NCI-H146 treated with DMSO at 0.1 percent for 48 hours (cell line): ENCODE data around the gene STARD10.
A peak's percentile ranks its signal among the peaks of the same experiment; 100 is the strongest.
"Not testable (repeated sequence)": the region's sequence is repeated elsewhere in the genome, so short reads cannot be mapped to it uniquely, and the experiment has no call there.

ENCODE experiments used
- DNase-seq: peaks from one replicate; lab custom pipeline; 2025; ENCODE audit not compliant: unreplicated experiment; lab: John Stamatoyannopoulos, UW

STARD10 gene

DNA sequence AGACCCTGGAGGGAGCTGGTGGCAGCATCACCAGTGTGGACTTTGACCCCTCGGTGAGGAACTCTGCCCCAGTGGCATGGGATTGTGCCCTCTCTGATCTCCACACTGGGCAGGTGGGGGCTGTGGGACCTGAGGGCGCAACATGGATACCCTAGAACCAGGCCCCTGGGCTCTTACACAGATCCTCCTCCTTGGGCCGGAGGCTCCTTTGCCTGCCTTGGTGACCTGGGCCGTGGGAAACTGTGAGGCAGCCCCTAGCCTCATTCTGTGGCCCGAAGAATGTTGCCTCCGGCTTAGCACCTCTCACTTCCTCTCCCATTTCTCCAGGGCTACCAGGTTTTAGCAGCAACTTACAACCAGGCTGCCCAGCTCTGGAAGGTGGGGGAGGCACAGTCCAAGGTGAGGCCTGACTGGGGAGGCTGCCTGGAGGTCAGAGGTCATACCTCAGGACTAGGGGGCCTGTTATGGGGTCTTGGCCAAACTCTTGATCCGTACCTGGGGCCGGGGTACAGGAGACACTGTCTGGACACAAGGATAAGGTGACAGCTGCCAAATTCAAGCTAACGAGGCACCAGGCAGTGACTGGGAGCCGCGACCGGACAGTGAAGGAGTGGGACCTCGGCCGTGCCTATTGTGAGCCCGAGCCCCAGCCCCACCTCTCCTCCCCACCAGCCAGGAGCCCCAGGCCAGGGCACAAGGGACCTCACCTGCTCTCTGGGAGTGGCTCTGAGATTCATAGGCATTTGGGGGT is 32.5 kb upstream of the STARD10 start:
- DNase-seq = no peak

DNA sequence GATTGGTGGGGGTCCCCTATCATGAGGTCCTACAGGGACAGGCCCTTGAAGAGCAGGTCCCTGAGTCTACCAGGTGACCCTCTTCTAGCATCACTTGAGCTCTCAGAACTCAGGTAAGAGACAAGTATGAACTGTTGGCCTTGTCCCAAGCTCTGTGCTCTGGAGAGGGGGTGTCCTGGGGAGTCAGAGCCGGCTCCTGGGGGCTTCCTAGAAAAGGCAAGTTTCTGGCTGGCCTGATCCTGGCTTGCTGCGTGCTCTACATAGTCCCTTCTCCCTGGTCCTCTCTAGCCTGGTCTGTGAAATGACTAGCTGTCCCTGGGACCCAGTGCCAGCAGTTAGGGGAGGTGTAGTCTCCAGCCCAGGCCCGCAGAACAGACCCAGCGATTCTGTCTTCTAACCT is 31.8 kb upstream of the STARD10 start:
- DNase-seq = no peak

DNA sequence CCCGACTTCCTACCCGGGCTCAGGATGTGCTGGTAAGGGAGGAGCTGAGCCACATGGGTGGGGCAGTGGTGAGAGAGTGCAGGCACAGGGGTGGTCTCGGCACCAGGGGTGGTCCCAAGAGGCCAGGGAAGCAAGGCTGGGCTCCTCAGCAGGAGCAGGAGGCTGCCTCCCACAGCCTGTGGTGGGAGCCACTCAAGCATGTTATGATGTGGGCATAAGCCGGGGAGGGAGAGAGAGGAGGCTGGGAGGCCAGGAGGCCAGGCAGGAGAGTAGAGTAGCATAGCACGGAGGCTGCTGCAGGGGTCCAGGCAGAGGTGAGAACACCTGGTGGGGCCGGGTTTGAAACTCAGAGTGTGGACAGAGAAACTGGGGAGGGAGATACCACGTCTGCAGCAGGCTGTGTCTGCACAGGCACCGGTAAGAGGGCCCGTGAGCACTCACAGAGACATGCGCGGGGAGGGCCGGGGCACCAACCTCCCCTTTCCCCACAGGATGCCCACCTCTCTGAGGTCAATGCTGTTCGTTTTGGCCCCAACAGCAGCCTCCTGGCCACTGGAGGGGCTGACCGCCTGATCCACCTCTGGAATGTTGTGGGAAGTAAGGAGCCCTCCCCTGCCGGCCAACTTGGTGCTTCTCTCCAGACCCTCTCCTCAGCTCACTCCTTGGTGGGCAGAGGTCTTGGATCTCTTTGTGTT is 31.1 kb upstream of the STARD10 start:
- no peak for DNase-seq

DNA sequence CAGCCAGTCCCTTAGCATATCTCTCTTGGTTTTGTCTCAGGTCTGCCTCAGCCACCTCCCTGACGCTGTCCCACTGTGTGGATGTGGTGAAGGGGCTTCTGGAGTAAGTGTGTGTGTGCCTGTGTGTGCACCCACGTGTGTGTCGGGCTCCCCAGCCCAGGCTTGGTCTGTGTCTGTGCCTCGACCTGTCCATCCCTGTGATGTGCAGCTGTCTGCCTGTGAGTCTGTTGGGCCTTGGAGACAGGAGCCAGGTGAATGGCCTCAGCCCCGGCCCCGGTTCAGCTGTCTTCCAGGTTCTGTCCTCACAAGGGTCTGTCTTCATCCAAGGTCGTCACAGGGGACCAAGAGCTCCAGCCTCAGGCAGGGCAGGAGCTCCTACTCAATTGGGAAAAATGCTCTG is 30.2 kb upstream of the STARD10 start:
- no peak for DNase-seq

DNA sequence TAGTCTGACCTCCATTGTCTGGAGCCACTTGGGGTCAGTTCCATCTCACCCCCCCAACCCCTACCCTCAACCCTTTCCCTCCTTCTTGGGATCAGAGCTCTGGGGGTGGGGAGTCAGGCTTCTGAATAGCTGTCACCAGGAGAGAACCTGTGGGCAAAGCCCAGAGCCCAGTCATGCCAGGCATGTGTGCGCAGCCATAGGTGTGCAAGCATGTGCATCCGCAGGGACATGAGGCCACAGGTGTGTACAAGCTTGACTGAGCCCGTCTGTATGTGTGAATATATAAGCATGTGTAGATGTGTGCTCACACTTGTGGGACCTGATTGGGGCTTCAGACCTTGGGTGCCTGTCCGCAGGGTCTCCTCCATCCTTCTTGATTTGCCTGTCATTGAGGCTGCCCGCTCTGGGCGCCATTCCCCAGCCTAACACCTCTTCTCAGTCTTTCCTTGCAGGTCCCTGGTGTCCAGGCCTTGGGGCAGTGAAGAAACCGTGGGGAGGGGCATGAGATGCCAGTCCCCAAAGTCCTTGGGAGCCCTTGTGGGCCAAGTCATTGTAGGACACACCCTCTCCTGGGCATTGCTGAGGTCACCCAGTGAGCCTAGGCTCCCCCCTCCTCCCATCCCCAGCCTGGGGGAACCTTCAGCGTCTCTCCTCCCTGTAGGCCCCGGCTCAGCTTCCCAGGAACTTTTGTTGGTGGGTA is 29.4 kb upstream of the STARD10 start:
- DNase-seq = no peak

DNA sequence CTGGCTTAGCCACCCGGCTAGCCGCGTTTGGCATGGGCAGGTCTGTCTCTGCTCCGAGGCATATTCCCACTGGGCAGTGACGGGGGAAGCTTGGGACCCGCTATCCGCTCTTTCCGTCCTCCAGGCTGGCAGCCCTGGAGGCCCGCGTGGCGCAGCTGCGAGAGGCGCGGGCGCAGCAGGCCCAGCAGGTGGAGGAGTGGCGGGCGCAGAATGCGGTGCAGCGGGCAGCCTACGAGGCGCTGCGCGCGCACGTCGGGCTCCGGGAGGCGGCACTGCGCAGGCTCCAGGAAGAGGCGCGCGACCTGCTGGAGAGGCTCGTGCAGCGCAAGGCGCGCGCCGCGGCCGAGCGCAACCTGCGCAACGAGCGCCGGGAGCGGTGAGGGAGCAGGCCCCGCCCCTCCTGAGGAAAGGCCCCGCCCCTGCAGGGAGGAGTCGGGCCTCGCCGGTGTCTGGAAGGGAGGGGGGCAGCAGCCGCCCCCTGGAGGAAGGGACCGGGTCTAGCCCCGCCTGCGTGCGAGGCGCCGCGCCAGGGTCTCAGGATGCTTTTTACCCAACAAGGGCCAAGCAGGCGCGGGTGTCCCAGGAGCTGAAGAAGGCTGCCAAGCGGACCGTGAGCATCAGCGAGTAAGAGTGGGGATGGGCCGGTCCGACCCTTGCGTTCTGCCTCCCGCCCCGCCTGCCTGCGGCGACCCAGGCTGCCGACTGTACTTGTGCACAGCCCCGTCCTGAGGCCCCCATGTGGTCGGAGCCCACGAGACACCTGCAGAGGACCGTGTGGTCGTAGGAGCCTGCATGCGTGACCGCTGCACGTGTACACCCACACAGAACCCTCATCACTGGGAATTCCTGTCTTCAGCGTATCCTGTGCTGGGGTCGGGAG is 28.3 kb upstream of the STARD10 start:
- DNase-seq = peak; percentile 84

DNA sequence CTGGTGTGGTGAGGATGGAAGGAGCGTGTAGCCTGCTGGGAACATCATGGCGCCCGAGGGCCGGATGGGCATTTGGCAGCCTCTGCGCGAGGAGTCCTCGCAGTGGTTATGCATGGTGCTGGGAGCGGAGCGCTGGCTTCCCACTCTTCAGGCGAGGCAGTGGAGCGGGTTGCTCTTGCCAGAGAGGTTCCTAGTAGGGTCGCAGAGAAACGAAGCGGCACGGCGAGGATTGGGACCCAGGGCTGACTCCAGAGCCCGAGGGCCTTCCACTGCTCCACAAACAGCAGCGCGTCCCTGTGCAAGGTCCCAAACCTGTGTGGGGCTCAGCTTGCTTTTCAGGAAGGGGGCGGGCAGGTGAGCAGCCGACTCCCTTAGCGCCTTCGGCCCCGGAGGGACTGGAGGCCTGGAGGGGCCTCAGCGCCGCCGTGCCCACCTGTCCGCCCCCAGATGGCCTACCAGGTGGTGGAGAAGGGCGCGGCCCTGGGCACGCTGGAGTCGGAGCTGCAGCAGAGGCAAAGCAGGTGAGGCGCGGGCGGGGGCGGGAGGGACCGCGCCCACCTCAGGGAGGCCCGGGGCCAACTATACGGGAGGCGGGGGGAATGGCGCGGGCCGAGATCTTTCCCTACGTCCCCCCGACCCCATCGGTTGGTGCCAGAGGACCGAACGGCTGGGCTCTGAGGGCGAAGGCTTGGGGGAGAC is 27.5 kb upstream of the STARD10 start:
- DNase-seq = peak; percentile 35

DNA sequence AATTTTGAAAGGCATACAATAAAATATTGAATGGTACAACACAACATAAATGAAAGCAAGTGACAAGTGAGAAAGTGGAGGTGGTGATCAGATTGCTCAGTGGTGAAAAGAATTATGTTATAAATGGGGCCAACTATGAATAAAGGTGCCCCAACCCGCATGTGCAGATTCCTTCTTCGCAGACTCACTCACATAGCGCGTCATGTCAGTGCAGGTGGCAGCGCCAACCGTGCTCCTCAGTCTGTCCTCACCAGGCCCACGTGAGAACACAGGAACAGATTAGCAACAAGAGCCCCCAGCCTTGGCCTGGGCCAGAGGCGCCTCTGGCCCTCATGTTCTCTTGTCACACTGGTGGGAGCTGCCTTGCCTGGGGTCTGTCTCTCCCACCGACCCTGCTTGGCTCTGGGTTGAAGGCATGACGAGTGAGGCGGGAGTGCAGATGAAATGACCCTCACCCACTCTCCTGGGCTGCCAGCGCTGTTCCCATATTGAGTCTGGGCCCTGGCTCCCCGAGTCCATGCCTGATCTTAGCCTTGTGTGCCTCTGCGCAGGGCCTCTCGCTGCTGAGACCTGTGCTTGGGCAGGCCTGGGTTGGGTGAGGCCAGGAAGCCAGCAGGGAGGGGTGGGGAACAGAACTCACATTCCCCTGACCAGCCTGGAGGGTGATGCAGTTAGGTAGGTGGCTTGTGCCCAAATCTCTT is 26.7 kb upstream of the STARD10 start:
- no peak for DNase-seq

DNA sequence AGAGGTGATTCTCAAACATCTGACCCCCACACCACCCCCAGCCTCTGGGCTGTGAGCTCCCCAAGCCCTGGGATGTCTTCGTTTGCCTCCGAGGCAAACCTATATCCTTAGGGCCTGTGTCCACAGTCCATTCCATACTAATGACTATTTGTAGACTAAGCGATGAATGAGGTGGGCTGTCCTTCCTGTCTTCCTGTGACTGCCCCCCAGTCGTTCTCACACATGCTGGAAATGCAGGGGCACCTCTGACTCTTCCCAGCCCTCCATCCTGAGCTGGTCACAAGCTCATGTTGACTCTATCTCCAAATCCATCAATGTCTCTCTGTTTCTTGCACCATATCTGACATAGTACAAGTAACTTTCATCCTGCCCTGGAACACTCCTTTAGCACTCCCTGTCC is 25.1 kb upstream of the STARD10 start:
- DNase-seq = no peak

DNA sequence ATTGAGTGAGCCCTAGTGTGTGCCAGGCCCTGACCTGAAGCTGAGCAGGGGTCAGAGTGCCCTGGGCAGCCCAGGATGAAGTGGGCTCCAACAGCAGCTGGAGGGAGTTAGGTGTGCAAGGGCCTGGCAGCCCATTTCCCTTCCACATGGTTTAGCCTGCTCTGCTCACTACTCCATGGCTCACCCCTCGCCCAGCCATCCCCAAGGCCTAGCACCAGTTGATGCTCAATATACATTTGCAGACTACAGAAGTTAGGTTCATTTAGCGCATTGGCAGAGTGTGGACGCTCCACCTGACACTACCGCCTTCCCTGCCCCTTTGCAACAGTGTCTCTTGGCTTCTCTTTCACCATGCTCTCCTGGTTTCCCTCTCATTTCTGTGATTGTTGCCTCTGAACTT is 24.1 kb upstream of the STARD10 start:
- DNase-seq = no peak

DNA sequence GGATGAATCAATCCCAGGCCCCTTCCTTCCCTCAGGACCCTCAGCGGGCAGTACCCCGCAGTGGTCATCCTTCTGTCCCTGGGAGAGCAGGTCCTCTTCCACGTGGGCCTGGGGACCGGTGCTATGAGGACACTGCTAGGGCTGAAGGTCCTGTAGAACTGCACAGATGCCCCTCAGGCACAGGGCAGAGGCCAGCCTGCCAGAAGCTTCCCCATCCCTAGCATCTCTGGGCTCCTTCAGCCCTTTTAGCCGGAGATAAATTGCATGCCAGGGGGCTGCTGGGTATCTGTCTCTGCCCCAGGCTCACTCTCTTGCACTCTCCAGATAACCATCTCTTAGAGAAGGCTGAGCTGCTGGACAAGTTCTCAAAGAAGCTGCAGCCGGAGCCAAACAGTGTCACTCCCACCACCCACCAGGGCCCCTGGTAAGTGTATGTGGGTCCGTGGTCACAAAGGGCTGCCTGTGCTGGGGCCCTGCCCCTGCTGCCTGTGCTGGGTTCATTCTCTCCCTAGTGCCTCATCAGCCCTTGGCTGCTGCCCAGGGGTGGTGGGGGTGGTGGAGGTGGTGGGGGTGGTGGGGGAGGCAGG is 22.6 kb upstream of the STARD10 start:
- DNase-seq = no peak

DNA sequence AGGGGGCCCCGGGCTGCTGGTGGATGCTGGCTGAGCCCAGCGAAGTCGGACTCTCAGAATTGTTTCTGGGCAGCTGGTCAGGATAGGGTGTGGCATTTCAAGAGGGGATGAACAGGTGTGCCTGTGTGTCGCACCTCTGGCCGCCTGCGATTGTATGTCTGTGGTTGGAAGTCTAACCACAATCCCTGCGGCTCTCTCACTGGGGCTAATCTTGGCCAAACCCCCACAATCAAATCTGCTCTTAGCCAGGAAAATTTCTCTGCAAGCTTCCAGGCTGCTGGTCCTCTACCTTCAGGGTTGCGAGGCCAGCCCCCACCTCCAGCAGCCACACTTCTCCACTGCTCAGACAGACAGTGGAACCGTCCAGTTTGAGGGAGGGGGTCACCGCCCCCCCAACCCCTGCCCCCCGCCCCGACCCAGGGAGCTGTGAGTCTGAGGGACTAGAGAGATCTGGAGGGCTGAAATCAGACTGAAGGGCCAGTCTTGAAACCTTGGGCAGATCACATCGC is 21.3 kb upstream of the STARD10 start:
- DNase-seq = peak; percentile 35

DNA sequence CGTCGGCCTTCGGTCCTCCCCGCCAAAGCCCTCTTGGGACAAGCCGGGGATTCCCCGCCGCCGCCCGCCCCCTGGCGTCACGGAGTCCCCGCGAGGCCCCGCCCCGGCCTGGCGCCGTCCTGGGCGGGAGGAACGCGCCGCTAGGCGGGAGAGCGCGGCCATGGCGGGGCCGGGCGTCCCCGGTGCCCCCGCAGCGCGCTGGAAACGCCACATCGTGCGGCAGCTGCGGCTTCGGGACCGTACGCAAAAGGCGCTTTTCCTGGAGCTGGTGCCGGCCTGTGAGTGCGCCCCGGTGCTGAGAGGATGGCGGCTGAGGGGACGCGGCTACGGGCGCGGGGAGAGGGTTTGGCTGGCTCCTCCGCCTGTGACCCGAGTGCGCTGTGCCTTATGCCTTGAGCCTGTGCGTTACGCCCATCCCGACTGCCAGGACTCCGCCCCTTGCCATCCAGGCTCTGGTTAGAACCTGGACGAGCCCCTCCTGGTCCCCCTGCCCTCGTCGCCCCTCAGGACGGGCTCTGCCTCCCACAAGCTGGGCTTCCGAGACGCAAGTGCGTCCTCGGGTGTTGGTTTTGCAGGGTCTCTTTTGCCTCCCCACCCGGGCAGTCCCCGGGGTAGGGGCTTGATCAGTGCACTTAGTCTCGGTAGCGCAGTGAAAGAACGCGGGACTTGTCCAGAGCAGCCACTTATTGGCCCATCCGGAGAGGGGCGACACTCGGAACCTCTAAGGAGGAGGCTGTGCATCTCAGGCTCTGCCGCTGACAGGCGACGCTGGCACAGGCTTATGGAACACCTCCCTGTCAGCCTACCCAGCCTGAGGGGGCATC is 20.7 kb upstream of the STARD10 start, which contains the start of gene ATG16L2:
ATG16L2 (plus strand) TSS at position 126 of the 824 bp plus-strand sequence; CDS start at position 161, 35 bp downstream.
- peak; percentile 59 for DNase-seq

DNA sequence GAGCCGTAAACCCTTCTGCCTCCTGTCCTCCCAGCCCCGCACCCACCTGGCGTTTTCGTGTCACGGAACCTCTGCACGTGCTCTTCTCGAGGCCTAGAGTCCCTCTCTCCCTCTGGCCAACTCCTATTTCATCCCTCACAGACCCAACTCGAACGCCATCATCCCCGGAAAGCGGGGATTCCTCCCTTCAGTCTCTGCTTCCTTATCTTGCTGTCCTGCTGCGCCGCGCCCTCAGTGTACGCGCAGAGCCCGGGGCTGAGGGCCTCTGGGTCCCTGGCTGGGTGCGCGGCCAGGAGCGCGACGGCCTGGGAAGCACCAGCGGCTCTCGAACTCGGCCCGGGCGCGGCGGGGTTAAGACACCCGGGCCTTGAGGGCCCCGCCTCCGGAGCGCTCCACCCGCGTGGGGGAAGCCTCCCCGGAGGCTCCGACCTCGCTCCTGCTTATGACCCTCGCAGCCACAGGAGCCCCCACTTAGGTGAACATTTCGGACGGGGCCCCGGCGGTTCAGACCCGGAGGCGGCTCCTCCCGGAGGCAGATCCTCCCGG is 20.0 kb upstream of the STARD10 start:
- peak; percentile 61 for DNase-seq

DNA sequence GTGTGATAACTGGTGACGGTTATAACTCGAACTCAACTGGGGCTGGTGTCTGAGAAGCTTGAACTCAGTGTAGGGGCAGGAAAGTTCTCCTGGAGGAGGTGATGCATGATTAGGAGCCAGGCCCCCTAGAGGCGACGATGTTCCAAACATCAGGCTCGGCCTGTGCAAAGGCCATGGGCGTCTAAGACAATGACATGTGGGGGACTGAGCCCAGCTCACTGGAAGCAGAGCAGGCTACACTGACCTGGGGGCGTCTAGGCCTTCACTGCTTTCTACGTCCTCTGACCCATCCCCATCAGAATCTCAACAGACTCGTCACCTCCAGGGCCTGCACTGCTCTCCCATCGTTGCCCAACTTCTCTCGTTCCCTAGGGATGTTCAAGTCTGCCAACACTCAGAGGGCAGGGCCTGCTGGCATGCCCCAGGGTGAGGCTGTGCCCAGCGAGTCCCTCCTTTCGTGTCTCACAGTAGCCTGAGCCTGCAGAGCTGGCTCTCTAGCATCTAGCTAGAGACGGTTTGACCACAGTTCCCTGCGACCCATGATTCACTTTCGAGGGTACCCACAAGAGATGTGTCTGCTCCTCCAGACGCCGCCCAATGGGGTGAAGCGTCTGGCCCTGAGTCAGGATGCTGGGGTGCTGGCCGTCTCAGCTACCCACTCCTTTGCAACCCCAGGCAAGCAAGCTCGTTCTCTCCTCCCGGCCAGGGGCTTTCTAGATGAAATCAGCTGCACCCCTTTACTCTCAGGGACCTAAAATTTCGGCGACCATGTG is 19.3 kb upstream of the STARD10 start:
- DNase-seq = peak; percentile 50

DNA sequence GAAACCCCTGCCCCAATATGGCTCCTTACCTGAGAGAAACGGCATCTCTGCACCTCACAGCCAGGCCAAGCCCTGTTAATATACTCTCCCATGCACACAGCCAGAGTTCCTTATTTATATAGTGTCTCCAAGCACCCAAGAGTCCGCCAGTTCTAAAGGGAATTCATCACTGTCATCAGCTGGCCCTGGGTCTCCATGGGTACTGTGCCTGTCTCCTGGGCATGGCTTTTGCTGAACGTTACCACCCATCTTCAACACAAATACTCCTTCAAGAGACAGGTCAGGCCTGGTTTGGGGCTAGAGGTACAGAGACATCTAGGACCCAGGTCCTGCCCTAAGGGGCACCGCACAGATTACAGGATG is 18.7 kb upstream of the STARD10 start:
- DNase-seq = peak; percentile 54

DNA sequence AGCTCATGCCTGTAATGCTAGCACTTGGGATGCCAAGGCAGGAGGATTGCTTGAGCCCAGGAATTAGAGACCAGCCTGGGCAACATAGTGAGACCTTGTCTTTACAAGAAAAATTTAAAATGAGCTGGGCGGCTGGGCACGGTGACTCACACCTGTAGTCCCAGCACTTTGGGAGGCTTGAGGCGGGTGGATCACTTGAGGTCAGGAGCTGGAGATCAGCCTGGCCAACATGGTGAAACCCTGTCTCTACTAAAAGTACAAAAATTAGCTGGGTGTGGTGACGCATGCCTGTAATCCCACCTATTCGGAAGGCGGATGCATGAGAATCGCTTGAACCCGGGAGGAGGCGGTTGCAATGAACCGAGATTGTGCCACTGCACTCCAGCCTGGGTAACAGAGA is 17.8 kb upstream of the STARD10 start:
- not testable (repeated sequence) for DNase-seq
